8988T (cell line): ENCODE measurements around the gene TNN.

Experiments used
- DNase-seq: peaks from one replicate; pipeline ENCODE4 v3.0.0; 2011

The TNN gene

GRCh38 chr1:175116903-175117302 is 49.3 kb downstream of the TNN start:
- no peak for DNase-seq

- DNase-seq: no peak
These were observed 51.0 kb downstream of the TNN start for GRCh38 chr1:175118375-175119367.

GRCh38 chr1:175120511-175120910 is 52.9 kb downstream of the TNN start:
- no peak for DNase-seq

- no peak for DNase-seq
These were observed 57.2 kb downstream of the TNN start for GRCh38 chr1:175124861-175125260.

GRCh38 chr1:175126347-175126746 is 58.7 kb downstream of the TNN start:
- no peak for DNase-seq

- DNase-seq: no peak
These were observed 59.9 kb downstream of the TNN start for GRCh38 chr1:175127565-175127964.

- no peak for DNase-seq
These were observed 60.9 kb downstream of the TNN start for GRCh38 chr1:175128523-175128922.

- no peak for DNase-seq
These were observed 61.5 kb downstream of the TNN start for GRCh38 chr1:175129182-175129581.

GRCh38 chr1:175129644-175129996 is 62.0 kb downstream of the TNN start:
- DNase-seq: no peak

- DNase-seq: no peak
These were observed 62.5 kb downstream of the TNN start for GRCh38 chr1:175129997-175130648.

- DNase-seq: no peak
These were observed 63.0 kb downstream of the TNN start for GRCh38 chr1:175130649-175131045.

GRCh38 chr1:175131095-175131494 is 63.5 kb downstream of the TNN start:
- DNase-seq: no peak

GRCh38 chr1:175132436-175132835 is 64.8 kb downstream of the TNN start:
- no peak for DNase-seq

- DNase-seq: no peak
These were observed 66.2 kb downstream of the TNN start for GRCh38 chr1:175133673-175134435.

- DNase-seq: no peak
These were observed 66.9 kb downstream of the TNN start for GRCh38 chr1:175134500-175134899.

- DNase-seq: no peak
These were observed 68.6 kb downstream of the TNN start for GRCh38 chr1:175136246-175136645.

- no peak for DNase-seq
These were observed 69.7 kb downstream of the TNN start for GRCh38 chr1:175137369-175137768.

GRCh38 chr1:175138579-175138978 is 70.9 kb downstream of the TNN start:
- no peak for DNase-seq

- DNase-seq: no peak
These were observed 78.4 kb downstream of the TNN start for GRCh38 chr1:175145899-175146528.

GRCh38 chr1:175146529-175147213 is 79.0 kb downstream of the TNN start:
- DNase-seq: peak; percentile 69

GRCh38 chr1:175147569-175147968 is 79.9 kb downstream of the TNN start:
- DNase-seq: no peak

- DNase-seq: no peak
These were observed 80.4 kb downstream of the TNN start for GRCh38 chr1:175148068-175148467.
